ENCODE results near the gene ADGRE2. TPM values are rescaled to one million over a fixed set of nuclear protein-coding genes. Genes with fewer than 3 reads are reported as not detected.

Gene ADGRE2
- polyA plus RNA-seq, 2 of the 4 experiments (the other 2 are of a cell fraction) = 0.39 to 0.47 TPM

GRCh38 chr19:14700711-14701375 is 77.5 kb downstream of the ADGRE2 start:
- ChIA-PET CTCF (no interaction called here), POLR2A (no interaction called here)

GRCh38 chr19:14699641-14700040 is 78.7 kb downstream of the ADGRE2 start:
- no peak for FAIRE-seq

More at GRCh38 chr19:14700711-14701375, 77.5 kb downstream of the ADGRE2 start:
- no peaks in the 10 kb centered on the region for H3K9me3 ChIP-seq
- H3K4me2 ChIP-seq = no peak overlapping the region
- no peak overlapping the region for H3K27ac ChIP-seq
- DNase-seq (ENCODE audit: low read depth in 1 of 2, low spot score in 1 of 2) (no peak), FAIRE-seq (no peak), ATAC-seq (no peak)
- H3K4me3 ChIP-seq = no peak overlapping the region
- TF ChIP-seq CBX8 (IDR thresholded peaks at IDR 0.05) (no peak), REST (IDR thresholded peaks at IDR 0.05) (no peak)
- H3K4me1 ChIP-seq = no peaks in the 10 kb centered on the region
- WGBS (ENCODE audit: missing lambda C conversion rate) = 80% methylated on average over 9 of the region's 9 CpGs

GRCh38 chr19:14695471-14695870 is 82.9 kb downstream of the ADGRE2 start:
- ChIA-PET CTCF (no interaction called here), POLR2A (no interaction called here)
- no peaks in the 10 kb centered on the region for H3K9me3 ChIP-seq
- no peak overlapping the region for H3K4me3 ChIP-seq
- FAIRE-seq (no peak), DNase-seq (ENCODE audit: low read depth in 1 of 2, low spot score in 1 of 2) (no peak), ATAC-seq (no peak)
- H3K4me1 ChIP-seq = no peaks in the 10 kb centered on the region
- no peak overlapping the region for H3K4me2 ChIP-seq
- H3K27ac ChIP-seq = no peak overlapping the region
- no peak for TF ChIP-seq SMC3 (IDR thresholded peaks at IDR 0.05)
- TF ChIP-seq ATOH8 (CRISPR knock-in tag; IDR thresholded peaks at IDR 0.05; ENCODE audit: low read depth) = no peak
- no peak for TF ChIP-seq USF2 (IDR thresholded peaks at IDR 0.05)
- TF ChIP-seq HOXB5 (CRISPR knock-in tag; IDR thresholded peaks at IDR 0.05) = no peak
- TF ChIP-seq EP300 (IDR thresholded peaks at IDR 0.05) = no peak
- TF ChIP-seq TFCP2L1 (CRISPR knock-in tag; IDR thresholded peaks at IDR 0.05) = no peak
- no peak for TF ChIP-seq FOSL2 (IDR thresholded peaks at IDR 0.05)
- TF ChIP-seq FOSL2 (CRISPR knock-in tag; IDR thresholded peaks at IDR 0.05) = no peak
- TF ChIP-seq CBX8 (IDR thresholded peaks at IDR 0.05) = no peak
- TF ChIP-seq ESRRA (IDR thresholded peaks at IDR 0.05; ENCODE audit: borderline replicate concordance, low read length) = no peak
- no peak for TF ChIP-seq HMGXB4 (CRISPR knock-in tag; IDR thresholded peaks at IDR 0.05; ENCODE audit: borderline replicate concordance)
- no peak for TF ChIP-seq BHLHE40 (IDR thresholded peaks at IDR 0.05; ENCODE audit: low read depth, low read length)
- no peak for TF ChIP-seq TP53 (CRISPR knock-in tag; IDR thresholded peaks at IDR 0.05)
- no peak for TF ChIP-seq CHD4 (IDR thresholded peaks at IDR 0.05; ENCODE audit: borderline replicate concordance)
- no peak for TF ChIP-seq MAFK (IDR thresholded peaks at IDR 0.05; ENCODE audit: partially characterized antibody)
- TF ChIP-seq POLR2AphosphoS2 (conservative IDR thresholded peaks at IDR 0.05; ENCODE audit: low read length) = no peak
- no peak for TF ChIP-seq HES2 (IDR thresholded peaks at IDR 0.05)
- no peak for TF ChIP-seq HOXA7 (CRISPR knock-in tag; IDR thresholded peaks at IDR 0.05)
- 76% methylated on average over 5 of the region's 5 CpGs for WGBS (ENCODE audit: missing lambda C conversion rate)

More at GRCh38 chr19:14699641-14700040, 78.7 kb downstream of the ADGRE2 start:
- ChIA-PET POLR2A (no interaction called here), CTCF (no interaction called here)
- Histone ChIP-seq H3K9me3 (no peaks in the 10 kb centered on the region), H3K4me3 (no peak overlapping the region), H3K4me2 (no peak overlapping the region), H3K27ac (no peak overlapping the region), H3K4me1 (no peaks in the 10 kb centered on the region)
- ATAC-seq (no peak), DNase-seq (ENCODE audit: low read depth in 1 of 2, low spot score in 1 of 2) (no peak)
- TF ChIP-seq ZFP36 (IDR thresholded peaks at IDR 0.05; ENCODE audit: borderline replicate concordance, partially characterized antibody) = no peak
- no peak for TF ChIP-seq PHF8 (IDR thresholded peaks at IDR 0.05; ENCODE audit: borderline replicate concordance, low read depth)
- TF ChIP-seq NPAS2 (CRISPR knock-in tag; IDR thresholded peaks at IDR 0.05; ENCODE audit: borderline replicate concordance) = no peak
- no peak for TF ChIP-seq SMC3 (IDR thresholded peaks at IDR 0.05)
- TF ChIP-seq CHD2 (IDR thresholded peaks at IDR 0.05; ENCODE audit: low read length, partially characterized antibody) = no peak
- TF ChIP-seq RAD21 (conservative IDR thresholded peaks at IDR 0.05 in 1 of 2, IDR thresholded peaks at IDR 0.05 in 1 of 2) = no peak
- TF ChIP-seq ZNF302 (CRISPR knock-in tag; IDR thresholded peaks at IDR 0.05) = no peak
- no peak for TF ChIP-seq HOXB5 (CRISPR knock-in tag; IDR thresholded peaks at IDR 0.05)
- TF ChIP-seq MAFK (IDR thresholded peaks at IDR 0.05; ENCODE audit: partially characterized antibody) = no peak
- no peak for TF ChIP-seq MYC (IDR thresholded peaks at IDR 0.05; ENCODE audit: borderline replicate concordance, low read length)
- TF ChIP-seq GATA3 (IDR thresholded peaks at IDR 0.05; ENCODE audit: borderline replicate concordance) = no peak
- no peak for TF ChIP-seq SREBF2 (IDR thresholded peaks at IDR 0.05)
- TF ChIP-seq RFX5 (IDR thresholded peaks at IDR 0.05) = no peak
- no peak for TF ChIP-seq CEBPB (IDR thresholded peaks at IDR 0.05)
- no peak for TF ChIP-seq RNF2 (IDR thresholded peaks at IDR 0.05; ENCODE audit: borderline replicate concordance, low read depth)
- no peak for TF ChIP-seq JUN (IDR thresholded peaks at IDR 0.05)
- no peak for TF ChIP-seq CBX2 (IDR thresholded peaks at IDR 0.05; ENCODE audit: borderline replicate concordance, low read depth)
- WGBS (ENCODE audit: missing lambda C conversion rate) = 88% methylated on average over 8 of the region's 8 CpGs
